ENCODE results near the gene ABCG1. TPM values are rescaled to one million over a fixed set of nuclear protein-coding genes. Genes with fewer than 3 reads are reported as not detected.

Gene ABCG1
- total and polyA plus RNA-seq, 4 donors, result 1.6 to 9.7 (median 5.3) TPM

- Histone ChIP-seq H3K9me3 (ENCODE audit: control insufficient read depth in 4 of 4, low read length in 3 of 4) (no peaks in the 10 kb centered on the region), H3K9ac (ENCODE audit: low read depth in 1 of 2, low read length in 2 of 2) (no peak overlapping the region), H3K4me1 (ENCODE audit: control insufficient read depth in 4 of 4, insufficient read depth in 4 of 4, low read length in 3 of 4) (no peaks in the 10 kb centered on the region), H3K27ac (ENCODE audit: low read depth in 1 of 2, low read length in 2 of 2) (no peak overlapping the region), H3K27me3 (ENCODE audit: control insufficient read depth in 4 of 4, insufficient read depth in 4 of 4, low read length in 3 of 4) (no peaks in the 10 kb centered on the region), H3K36me3 (ENCODE audit: control insufficient read depth in 4 of 4, insufficient read depth in 3 of 4, low read depth in 1 of 4, low read length in 3 of 4) (no peaks in the 10 kb centered on the region), H3K4me3 (ENCODE audit: low read depth in 1 of 3, low read length in 3 of 3) (no peak overlapping the region)
- no peak for DNase-seq (ENCODE audit: low spot score)
- 92% methylated on average over 12 of the region's 12 CpGs for WGBS
- no peak for TF ChIP-seq GABPA (IDR thresholded peaks at IDR 0.05 in 1 of 2, conservative IDR thresholded peaks at IDR 0.05 in 1 of 2)
- TF ChIP-seq MAX (IDR thresholded peaks at IDR 0.05), result no peak
- no peak for TF ChIP-seq TAF1 (conservative IDR thresholded peaks at IDR 0.05)
- no peak for TF ChIP-seq HNF4A (conservative IDR thresholded peaks at IDR 0.05)
- TF ChIP-seq FOXA2 (IDR thresholded peaks at IDR 0.05), result no peak
- TF ChIP-seq JUND (IDR thresholded peaks at IDR 0.05), result no peak
- no peak for TF ChIP-seq ZBTB33 (IDR thresholded peaks at IDR 0.05)
- no peak for TF ChIP-seq CTCF (IDR thresholded peaks at IDR 0.05; ENCODE audit: low read depth, low read length, missing input control)
- no peak for TF ChIP-seq EGR1 (IDR thresholded peaks at IDR 0.05; ENCODE audit: low read depth in 2 of 2)
- TF ChIP-seq ATF3 (IDR thresholded peaks at IDR 0.05), result no peak
- TF ChIP-seq RXRA (IDR thresholded peaks at IDR 0.05), result no peak
- TF ChIP-seq NR2F2 (IDR thresholded peaks at IDR 0.05), result no peak
- TF ChIP-seq YY1 (IDR thresholded peaks at IDR 0.05), result no peak
- no peak for TF ChIP-seq FOXA1 (IDR thresholded peaks at IDR 0.05)
- no peak for TF ChIP-seq HNF4G (IDR thresholded peaks at IDR 0.05)
- no peak for TF ChIP-seq REST (IDR thresholded peaks at IDR 0.05)
- no peak for TF ChIP-seq RAD21 (IDR thresholded peaks at IDR 0.05)
- no peak for TF ChIP-seq SP1 (IDR thresholded peaks at IDR 0.05)
Observed at GRCh38 chr21:42248783-42249597, 30.1 kb downstream of the ABCG1 start.

Measured in liver (tissue), 9 donors.